HUES64 (cell line): Measurements from ENCODE around the gene G6PC2.
"Not testable (repeated sequence)": the region's sequence is repeated elsewhere in the genome, so short reads cannot be mapped to it uniquely, and the experiment has no call there.

Experiments
- H3K27ac ChIP-seq: 2 replicates; pipeline ENCODE4 v1.7.0; 2013; ENCODE audit warnings: low read depth, low read length, inconsistent platforms
- H3K27me3 ChIP-seq: 2 replicates; pipeline ENCODE4 v1.6.1; 2013; ENCODE audit warnings: mild to moderate bottlenecking, low read length; ENCODE audit not compliant: insufficient read depth
- H3K36me3 ChIP-seq: 2 replicates; pipeline ENCODE4 v1.6.1; 2013; ENCODE audit warnings: mild to moderate bottlenecking, low read length; ENCODE audit not compliant: insufficient read depth
- H3K4me1 ChIP-seq: 2 replicates; pipeline ENCODE4 v1.6.1; 2013; ENCODE audit warnings: mild to moderate bottlenecking, low read length, moderate library complexity; ENCODE audit not compliant: insufficient read depth
- H3K4me3 ChIP-seq: 2 replicates; pipeline ENCODE4 v1.5.1; 2013; ENCODE audit warnings: mild to moderate bottlenecking, low read length, moderate library complexity
- H3K9ac ChIP-seq: 2 replicates; pipeline ENCODE4 v1.6.1; 2013; ENCODE audit warnings: mild to moderate bottlenecking, low read depth, low read length
- H3K9me3 ChIP-seq: 2 replicates; pipeline ENCODE4 v1.6.1; 2013; ENCODE audit warnings: low read depth, low read length; ENCODE audit not compliant: insufficient read depth
- WGBS: fragments of 150-250, 120-280 bp; methylation state at CpG from one replicate; pipeline ENCODE4 v1.1.7; 2013; ENCODE audit warnings: missing lambda C conversion rate; 5-methylcytosine and 5-hydroxymethylcytosine counted together

The G6PC2 gene

GRCh38 chr2:168882163-168882562 is 18.9 kb upstream of the G6PC2 start:
- H3K9ac ChIP-seq, H3K9me3 ChIP-seq, H3K4me1 ChIP-seq, H3K27me3 ChIP-seq, H3K4me3 ChIP-seq, H3K27ac ChIP-seq: not testable (repeated sequence)
- WGBS, result 93% methylated on average over 12 of the region's 12 CpGs
- H3K36me3 ChIP-seq, result peaks cover 29% of the 10 kb centered on the region

- H3K9ac ChIP-seq, result no peak overlapping the region
- H3K9me3 ChIP-seq, result no peaks in the 10 kb centered on the region
- WGBS, result 91% methylated on average over 1 of the region's 1 CpG
- peaks cover 4% of the 10 kb centered on the region; the same call in 1 of the 2 replicates for H3K4me1 ChIP-seq
- no peak overlapping the region for H3K4me3 ChIP-seq
- H3K27me3 ChIP-seq, result no peaks in the 10 kb centered on the region
- H3K27ac ChIP-seq, result no peak overlapping the region
- peaks cover 41% of the 10 kb centered on the region for H3K36me3 ChIP-seq
Measured at GRCh38 chr2:168884975-168885374, 16.1 kb upstream of the G6PC2 start.

GRCh38 chr2:168889635-168890005 is 11.5 kb upstream of the G6PC2 start:
- Histone ChIP-seq H3K27ac (no peak overlapping the region), H3K4me1 (peaks cover 6% of the 10 kb centered on the region; the same call in 1 of the 2 replicates), H3K9me3 (no peaks in the 10 kb centered on the region), H3K4me3 (peak overlapping the region; percentile 89), H3K36me3 (peaks cover 33% of the 10 kb centered on the region), H3K9ac (peak overlapping the region; percentile 81), H3K27me3 (peaks cover 12% of the 10 kb centered on the region; the same call in 1 of the 2 replicates)
- WGBS, result 16% methylated on average over 3 of the region's 3 CpGs

GRCh38 chr2:168890006-168890782 is 10.9 kb upstream of the G6PC2 start, which contains the start of gene SPC25:
SPC25 (minus strand) TSS chr2:168890430; CDS start chr2:168889519, 911 bp downstream.
- no peak within 1 kb of the TSS for H3K27ac ChIP-seq
- under 1% methylated on average over 38 of the region's 38 CpGs for WGBS
- peaks cover 12% of the 10 kb centered on the region; the same call in 1 of the 2 replicates for H3K27me3 ChIP-seq
- no peaks in the 10 kb centered on the region for H3K9me3 ChIP-seq
- peak within 1 kb of the TSS; percentile 81 for H3K9ac ChIP-seq
- H3K4me1 ChIP-seq, result peaks cover 6% of the 10 kb centered on the region; the same call in 1 of the 2 replicates
- peak within 1 kb of the TSS; percentile 89 for H3K4me3 ChIP-seq
- peaks cover 27% of the 10 kb centered on the region for H3K36me3 ChIP-seq

- Histone ChIP-seq H3K27me3 (peaks cover 12% of the 10 kb centered on the region; the same call in 1 of the 2 replicates), H3K9me3 (no peaks in the 10 kb centered on the region), H3K36me3 (peaks cover 11% of the 10 kb centered on the region), H3K27ac (no peak overlapping the region), H3K9ac (no peak overlapping the region), H3K4me1 (peaks cover 6% of the 10 kb centered on the region; the same call in 1 of the 2 replicates), H3K4me3 (no peak overlapping the region)
- no CpG with 5 or more reads among the region's 3 CpGs for WGBS
Measured at GRCh38 chr2:168892327-168892726, 8.8 kb upstream of the G6PC2 start.

GRCh38 chr2:168894101-168894500 is 7.0 kb upstream of the G6PC2 start:
- peaks cover 5% of the 10 kb centered on the region; the same call in 1 of the 2 replicates for H3K4me1 ChIP-seq
- H3K9ac ChIP-seq, result no peak overlapping the region
- no peaks in the 10 kb centered on the region for H3K36me3 ChIP-seq
- no peaks in the 10 kb centered on the region for H3K9me3 ChIP-seq
- WGBS, result 100% methylated on average over 1 of the region's 1 CpG
- H3K27ac ChIP-seq, result no peak overlapping the region
- H3K27me3 ChIP-seq, result peaks cover 12% of the 10 kb centered on the region; the same call in 1 of the 2 replicates
- H3K4me3 ChIP-seq, result no peak overlapping the region

- H3K27me3 ChIP-seq, result peaks cover 12% of the 10 kb centered on the region; the same call in 1 of the 2 replicates
- no peaks in the 10 kb centered on the region for H3K36me3 ChIP-seq
- no peaks in the 10 kb centered on the region for H3K9me3 ChIP-seq
- H3K27ac ChIP-seq, result no peak overlapping the region
- no peak overlapping the region for H3K9ac ChIP-seq
- H3K4me1 ChIP-seq, result 0 out of 2 replicates have a peak, but pooled peaks cover 2% of the 10 kb centered on the region
- H3K4me3 ChIP-seq, result no peak overlapping the region
Measured at GRCh38 chr2:168894720-168895119, 6.4 kb upstream of the G6PC2 start.

GRCh38 chr2:168895771-168896170 is 5.3 kb upstream of the G6PC2 start:
- Histone ChIP-seq H3K9ac (no peak overlapping the region), H3K27me3 (peaks cover 10% of the 10 kb centered on the region; the same call in 1 of the 2 replicates), H3K9me3 (no peaks in the 10 kb centered on the region), H3K27ac (no peak overlapping the region), H3K4me3 (no peak overlapping the region), H3K4me1 (0 out of 2 replicates have a peak, but pooled peaks cover under 1% of the 10 kb centered on the region), H3K36me3 (no peaks in the 10 kb centered on the region)

GRCh38 chr2:168896783-168897182 is 4.3 kb upstream of the G6PC2 start:
- Histone ChIP-seq H3K4me1 (no peaks in the 10 kb centered on the region), H3K4me3 (no peak overlapping the region), H3K27me3 (peaks cover 3% of the 10 kb centered on the region; the same call in 1 of the 2 replicates), H3K36me3 (no peaks in the 10 kb centered on the region), H3K9ac (no peak overlapping the region), H3K9me3 (no peaks in the 10 kb centered on the region), H3K27ac (no peak overlapping the region)
- no CpG with 5 or more reads among the region's 4 CpGs for WGBS

- Histone ChIP-seq H3K36me3 (no peaks in the 10 kb centered on the region), H3K27ac (no peak overlapping the region), H3K27me3 (no peaks in the 10 kb centered on the region), H3K4me1 (no peaks in the 10 kb centered on the region), H3K4me3 (no peak overlapping the region), H3K9me3 (no peaks in the 10 kb centered on the region), H3K9ac (no peak overlapping the region)
- no CpG with 5 or more reads among the region's 1 CpG for WGBS
Measured at GRCh38 chr2:168897449-168897848, 3.6 kb upstream of the G6PC2 start.

- Histone ChIP-seq H3K27ac (no peak overlapping the region), H3K4me3 (no peak overlapping the region), H3K27me3 (no peaks in the 10 kb centered on the region), H3K9ac (no peak overlapping the region), H3K9me3 (no peaks in the 10 kb centered on the region), H3K36me3 (no peaks in the 10 kb centered on the region), H3K4me1 (peaks cover 23% of the 10 kb centered on the region)
- WGBS, result 100% methylated on average over 2 of the region's 2 CpGs
Measured at GRCh38 chr2:168903888-168904287, 2.8 kb downstream of the G6PC2 start.
